Mucosa of stomach (tissue), 1 donor: ENCODE measurements around the gene MALAT1.
"Not testable (repeated sequence)": the region's sequence is repeated elsewhere in the genome, so short reads cannot be mapped to it uniquely, and the experiment has no call there.

ENCODE experiments used
- H3K27me3 ChIP-seq: one replicate; pipeline ENCODE4 v1.7.0; 2013; ENCODE audit warnings: mild to moderate bottlenecking, low read length; ENCODE audit not compliant: control insufficient read depth, insufficient read depth
- H3K36me3 ChIP-seq: one replicate; pipeline ENCODE4 v1.7.0; 2013; ENCODE audit warnings: low read length; ENCODE audit not compliant: control insufficient read depth, insufficient read depth
- H3K4me1 ChIP-seq: one replicate; pipeline ENCODE4 v1.7.0; 2013; ENCODE audit warnings: mild to moderate bottlenecking, low read length; ENCODE audit not compliant: control insufficient read depth, insufficient read depth
- H3K4me3 ChIP-seq: one replicate; pipeline ENCODE4 v1.7.0; 2013; ENCODE audit warnings: low read length
- H3K9ac ChIP-seq: one replicate; pipeline ENCODE4 v1.7.0; 2013; ENCODE audit warnings: mild to moderate bottlenecking, low read length, moderate library complexity
- H3K9me3 ChIP-seq: one replicate; pipeline ENCODE4 v1.7.0; 2013; ENCODE audit warnings: mild to moderate bottlenecking, low read length, moderate library complexity; ENCODE audit not compliant: control insufficient read depth
- donor health status: Pancreatic carcinoma.

The MALAT1 gene

GRCh38 chr11:65503368-65503948 is 4.6 kb downstream of the MALAT1 start:
- Histone ChIP-seq H3K36me3 (peaks cover 52% of the 10 kb centered on the region), H3K9ac (peak overlapping the region; percentile 99), H3K27me3 (no peaks in the 10 kb centered on the region), H3K4me1 (peaks cover 38% of the 10 kb centered on the region), H3K9me3 (no peaks in the 10 kb centered on the region), H3K4me3 (peak overlapping the region; percentile 99)

- Histone ChIP-seq H3K36me3 (peaks cover 52% of the 10 kb centered on the region), H3K4me3 (peak overlapping the region; percentile 99), H3K9me3 (no peaks in the 10 kb centered on the region), H3K9ac (peak overlapping the region; percentile 99), H3K4me1 (peaks cover 41% of the 10 kb centered on the region), H3K27me3 (no peaks in the 10 kb centered on the region)
These were observed 5.3 kb downstream of the MALAT1 start for GRCh38 chr11:65503949-65504673.

- Histone ChIP-seq H3K9me3 (no peaks in the 10 kb centered on the region), H3K4me1 (peaks cover 41% of the 10 kb centered on the region), H3K27me3 (no peaks in the 10 kb centered on the region), H3K36me3 (peaks cover 52% of the 10 kb centered on the region), H3K4me3 (peak overlapping the region; percentile 99), H3K9ac (peak overlapping the region; percentile 99)
These were observed 6.0 kb downstream of the MALAT1 start for GRCh38 chr11:65504674-65505465.

- Histone ChIP-seq H3K9ac (peak overlapping the region; percentile 99), H3K4me3 (peak overlapping the region; percentile 99), H3K36me3 (peaks cover 47% of the 10 kb centered on the region), H3K27me3 (no peaks in the 10 kb centered on the region), H3K4me1 (peaks cover 45% of the 10 kb centered on the region), H3K9me3 (no peaks in the 10 kb centered on the region)
These were observed 6.8 kb downstream of the MALAT1 start for GRCh38 chr11:65505466-65506289.

- Histone ChIP-seq H3K36me3 (peaks cover 42% of the 10 kb centered on the region), H3K9ac (peak overlapping the region; percentile 99), H3K9me3 (no peaks in the 10 kb centered on the region), H3K4me3 (no peak overlapping the region), H3K27me3 (no peaks in the 10 kb centered on the region), H3K4me1 (peaks cover 47% of the 10 kb centered on the region)
These were observed 7.5 kb downstream of the MALAT1 start for GRCh38 chr11:65506290-65506771.

- no peaks in the 10 kb centered on the region for H3K27me3 ChIP-seq
- peaks cover 47% of the 10 kb centered on the region for H3K4me1 ChIP-seq
- peak overlapping the region; percentile 99 for H3K9ac ChIP-seq
- H3K9me3 ChIP-seq, result no peaks in the 10 kb centered on the region
- no peak overlapping the region for H3K4me3 ChIP-seq
- peaks cover 36% of the 10 kb centered on the region for H3K36me3 ChIP-seq
These were observed 8.1 kb downstream of the MALAT1 start for GRCh38 chr11:65506772-65507505.

- not testable (repeated sequence) for H3K9ac ChIP-seq, H3K36me3 ChIP-seq, H3K4me3 ChIP-seq, H3K9me3 ChIP-seq, H3K27me3 ChIP-seq
- H3K4me1 ChIP-seq, result peaks cover 15% of the 10 kb centered on the region
These were observed 13.5 kb downstream of the MALAT1 start for GRCh38 chr11:65512311-65512710.

- no peaks in the 10 kb centered on the region for H3K9me3 ChIP-seq
- H3K4me1 ChIP-seq, result no peaks in the 10 kb centered on the region
- no peak overlapping the region for H3K4me3 ChIP-seq
- no peaks in the 10 kb centered on the region for H3K27me3 ChIP-seq
- H3K9ac ChIP-seq, result no peak overlapping the region
- no peaks in the 10 kb centered on the region for H3K36me3 ChIP-seq
These were observed 17.5 kb downstream of the MALAT1 start for GRCh38 chr11:65516135-65516968.

- H3K27me3 ChIP-seq, H3K4me3 ChIP-seq, H3K36me3 ChIP-seq, H3K9me3 ChIP-seq, H3K9ac ChIP-seq, H3K4me1 ChIP-seq: not testable (repeated sequence)
These were observed 20.2 kb downstream of the MALAT1 start for GRCh38 chr11:65518941-65519549.

- not testable (repeated sequence) for H3K4me3 ChIP-seq, H3K9ac ChIP-seq, H3K9me3 ChIP-seq, H3K36me3 ChIP-seq, H3K27me3 ChIP-seq
- peaks cover 14% of the 10 kb centered on the region for H3K4me1 ChIP-seq
These were observed 23.1 kb downstream of the MALAT1 start for GRCh38 chr11:65521777-65522521.
